ENCODE measurements around the gene MPST.
A peak's percentile ranks its signal among the peaks of the same experiment; 100 is the strongest.

MPST gene

GRCh38 chr22:37043828-37044538 is 24.4 kb downstream of the MPST start:
- Histone ChIP-seq H3K36me3 (ENCODE audit: control insufficient read depth in 2 of 2, insufficient read depth in 1 of 2, low read length in 2 of 2) (no peaks in the 10 kb centered on the region), H3K4me3 (ENCODE audit: low read depth, low read length) (no peak overlapping the region), H3K4me1 (ENCODE audit: control insufficient read depth, insufficient read depth, low read length) (no peaks in the 10 kb centered on the region), H3K27ac (ENCODE audit: extremely low read depth, low read depth, low read length) (no peak overlapping the region), H3K9me3 (ENCODE audit: control insufficient read depth, insufficient read depth, low read depth, low read length) (no peaks in the 10 kb centered on the region)
- ChIA-PET POLR2A (interaction anchor here (1.1 to 1.8 kb wide), 3 partner anchors 8 to 33 kb away, joined by 3 to 7 read pairs (median 3); partner anchors contain the start of gene KCTD17), CTCF (interaction anchor here (0.6 to 3.5 kb wide), 30 partner anchors 7 to 548 kb away, joined by 3 to 14 read pairs (median 4); partner anchors contain the start of genes IL2RB, KCTD17, MPST and TST)
- TF ChIP-seq ZNF501 (tag by site-specific recombination; IDR thresholded peaks at IDR 0.05) = no peak
- TF ChIP-seq GLIS1 (tag by site-specific recombination; IDR thresholded peaks at IDR 0.05) = peak; percentile 56
- TF ChIP-seq ZNF280D (tag by site-specific recombination; IDR thresholded peaks at IDR 0.05) = no peak
- TF ChIP-seq ZNF341 (tag by site-specific recombination; IDR thresholded peaks at IDR 0.05; ENCODE audit: low read depth) = peak; percentile 20; the same call in 1 of the 2 replicates
- TF ChIP-seq GLIS2 (tag by site-specific recombination; IDR thresholded peaks at IDR 0.05) = peak; percentile 48; the same call in 1 of the 2 replicates
- no peak for TF ChIP-seq REPIN1 (tag by site-specific recombination; IDR thresholded peaks at IDR 0.05; ENCODE audit: low read depth)
- 0 out of 2 replicates have a peak, but pooled peaks have one; percentile 43 for TF ChIP-seq ZBTB20 (tag by site-specific recombination; IDR thresholded peaks at IDR 0.05)
- TF ChIP-seq CTCF (tag by site-specific recombination; IDR thresholded peaks at IDR 0.05) = peak; percentile 70
- TF ChIP-seq ATF2 (tag by site-specific recombination; IDR thresholded peaks at IDR 0.05; ENCODE audit: low read depth) = no peak
- no peak for TF ChIP-seq ZEB2 (tag by site-specific recombination; IDR thresholded peaks at IDR 0.05)
- peak; percentile 34; the same call in 1 of the 2 replicates for TF ChIP-seq REST (tag by site-specific recombination; IDR thresholded peaks at IDR 0.05)
- TF ChIP-seq PRDM2 (tag by site-specific recombination; IDR thresholded peaks at IDR 0.05; ENCODE audit: borderline replicate concordance) = no peak
- peak; percentile 24 for TF ChIP-seq ZBTB26 (tag by site-specific recombination; optimal IDR thresholded peaks at IDR 0.05)
- TF ChIP-seq ZNF654 (tag by site-specific recombination; IDR thresholded peaks at IDR 0.05; ENCODE audit: low read depth) = peak; percentile 31; the same call in 1 of the 2 replicates
- 0 out of 2 replicates have a peak, but pooled peaks have one; percentile 16 for TF ChIP-seq SP3 (tag by site-specific recombination; IDR thresholded peaks at IDR 0.05)
- TF ChIP-seq ZIC2 (tag by site-specific recombination; IDR thresholded peaks at IDR 0.05) = peak; percentile 72
- TF ChIP-seq OSR2 (tag by site-specific recombination; IDR thresholded peaks at IDR 0.05) = peak; percentile 60
